ENCODE results near the gene RNF214.

Gene RNF214

DNA sequence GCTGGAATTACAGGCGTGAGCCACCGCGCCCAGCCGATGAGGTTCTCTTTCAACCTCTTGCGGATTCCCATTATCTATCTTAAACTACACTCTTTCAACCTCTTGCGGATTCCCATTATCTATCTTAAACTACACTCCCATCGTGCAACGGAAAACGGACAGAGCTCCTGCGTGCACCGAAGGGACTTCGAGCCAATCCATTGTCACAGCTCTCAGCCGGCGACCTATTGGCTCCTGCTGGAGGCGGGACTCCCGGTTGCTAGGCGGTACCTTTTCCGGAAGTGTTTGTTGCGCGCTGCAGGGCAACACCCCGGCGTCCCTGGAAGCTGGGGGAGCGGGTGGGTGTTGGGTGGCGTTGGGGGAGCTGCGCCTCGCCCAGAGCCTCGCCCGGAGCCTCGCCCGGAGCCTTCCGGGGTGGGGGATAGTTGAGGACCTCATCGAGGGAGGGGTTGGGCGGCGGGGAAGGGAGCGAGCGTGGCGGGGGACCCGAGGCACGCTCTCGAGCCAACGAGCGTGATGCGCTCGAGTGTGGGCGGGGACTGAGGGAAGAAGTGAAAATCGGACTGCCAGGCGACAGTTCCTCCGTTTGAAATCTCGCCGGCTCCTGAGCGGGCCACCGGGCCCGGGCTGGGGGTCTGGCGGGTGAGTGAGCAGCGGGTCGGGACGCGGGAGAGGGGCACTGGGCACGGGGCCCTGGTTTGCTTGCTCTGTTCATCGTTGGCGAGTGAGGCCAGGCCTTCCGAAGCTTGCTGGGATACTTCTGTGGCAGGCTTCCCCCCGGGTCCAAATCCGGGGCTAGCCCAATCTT, 95.3 kb downstream of the RNF214 start, which contains the start of gene CEP164:
TSS of gene CEP164 (plus strand) at position 288 of the 808 bp plus-strand sequence. CDS start 10,733 bp downstream, outside the sequence.
- H3K4me3 ChIP-seq (ENCODE audit: low read depth, low read length) = peak within 1 kb of the TSS; percentile 85
- TF ChIP-seq, protein P1, sequence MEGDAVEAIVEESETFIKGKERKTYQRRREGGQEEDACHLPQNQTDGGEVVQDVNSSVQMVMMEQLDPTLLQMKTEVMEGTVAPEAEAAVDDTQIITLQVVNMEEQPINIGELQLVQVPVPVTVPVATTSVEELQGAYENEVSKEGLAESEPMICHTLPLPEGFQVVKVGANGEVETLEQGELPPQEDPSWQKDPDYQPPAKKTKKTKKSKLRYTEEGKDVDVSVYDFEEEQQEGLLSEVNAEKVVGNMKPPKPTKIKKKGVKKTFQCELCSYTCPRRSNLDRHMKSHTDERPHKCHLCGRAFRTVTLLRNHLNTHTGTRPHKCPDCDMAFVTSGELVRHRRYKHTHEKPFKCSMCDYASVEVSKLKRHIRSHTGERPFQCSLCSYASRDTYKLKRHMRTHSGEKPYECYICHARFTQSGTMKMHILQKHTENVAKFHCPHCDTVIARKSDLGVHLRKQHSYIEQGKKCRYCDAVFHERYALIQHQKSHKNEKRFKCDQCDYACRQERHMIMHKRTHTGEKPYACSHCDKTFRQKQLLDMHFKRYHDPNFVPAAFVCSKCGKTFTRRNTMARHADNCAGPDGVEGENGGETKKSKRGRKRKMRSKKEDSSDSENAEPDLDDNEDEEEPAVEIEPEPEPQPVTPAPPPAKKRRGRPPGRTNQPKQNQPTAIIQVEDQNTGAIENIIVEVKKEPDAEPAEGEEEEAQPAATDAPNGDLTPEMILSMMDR (IDR thresholded peaks at IDR 0.05; ENCODE audit: insufficient read depth, low read length, missing control alignments) = no peak
- peak; percentile 82 for DNase-seq (ENCODE audit: low read depth, low spot score)
- ChIA-PET CTCF (interaction anchor here (1.0 to 3.0 kb wide), 6 partner anchors 11 to 102 kb away, joined by 3 to 9 read pairs (median 5); partner anchors contain the start of genes BACE1 and PCSK7), POLR2A (interaction anchor here (0.5 to 1.7 kb wide), 11 partner anchors 9 to 106 kb away, joined by 3 to 9 read pairs (median 3); no protein-coding TSS in a partner anchor)

- CTCF ChIA-PET = interaction anchor here (1.0 to 2.0 kb wide), 8 partner anchors 10 to 487 kb away, joined by 3 to 6 read pairs (median 5); partner anchors contain the start of genes BACE1 and PCSK7
- POLR2A ChIA-PET = interaction anchor here (0.9 to 1.7 kb wide), 9 partner anchors 8 to 107 kb away, joined by 3 to 9 read pairs (median 3); no protein-coding TSS in a partner anchor
- TF ChIP-seq, protein P1 (IDR thresholded peaks at IDR 0.05; ENCODE audit: insufficient read depth, low read length, missing control alignments) = no peak
- DNase-seq (ENCODE audit: low read depth, low spot score) = no peak
- peak overlapping the region; percentile 85 for H3K4me3 ChIP-seq (ENCODE audit: low read depth, low read length)
These were observed 96.0 kb downstream of the RNF214 start for GRCh38 chr11:117328375-117329010.

GRCh38 chr11:117332843-117333242, 100.4 kb downstream of the RNF214 start:
- H3K4me3 ChIP-seq (ENCODE audit: low read depth, low read length) = no peak overlapping the region
- DNase-seq (ENCODE audit: low read depth, low spot score) = no peak
- ChIA-PET POLR2A (interaction anchor here (0.7 kb wide), 1 partner anchor 1052 kb away, joined by 4 read pairs; no protein-coding TSS in a partner anchor), CTCF (interaction anchor here (1.8 kb wide), 1 partner anchor 16 kb away, joined by 5 read pairs; the partner anchor contains the start of gene BACE1)
- TF ChIP-seq, protein P1 (IDR thresholded peaks at IDR 0.05; ENCODE audit: insufficient read depth, low read length, missing control alignments) = no peak

DNA sequence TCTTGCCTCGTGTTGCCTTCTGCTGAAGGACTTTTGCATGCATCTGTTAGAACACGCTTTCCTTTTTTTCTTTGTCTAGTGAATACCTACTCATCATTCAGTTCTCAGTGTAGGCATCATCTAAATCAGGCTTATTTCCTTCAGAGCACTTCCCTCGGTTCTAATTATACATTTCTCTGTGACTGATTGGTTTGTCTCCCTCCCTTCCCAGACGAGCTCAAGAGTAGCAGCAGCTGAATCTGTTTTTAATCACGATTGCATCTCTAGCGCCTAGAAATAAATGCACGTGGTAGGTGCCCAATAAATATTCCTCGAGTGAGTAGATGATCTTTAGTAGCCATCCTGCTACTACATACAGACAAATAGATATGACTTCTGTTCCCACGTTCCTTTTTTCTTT, 101.4 kb downstream of the RNF214 start:
- CTCF ChIA-PET = no interaction called here
- POLR2A ChIA-PET = no interaction called here

GRCh38 chr11:117334896-117335295, 102.4 kb downstream of the RNF214 start:
- ChIA-PET CTCF (no interaction called here), POLR2A (no interaction called here)
- no peak overlapping the region for H3K4me3 ChIP-seq (ENCODE audit: low read depth, low read length)
- TF ChIP-seq, protein P1 (IDR thresholded peaks at IDR 0.05; ENCODE audit: insufficient read depth, low read length, missing control alignments) = no peak
- DNase-seq (ENCODE audit: low read depth, low spot score) = no peak

More for the DNA sequence above, 101.4 kb downstream of the RNF214 start:
- DNase-seq (ENCODE audit: low read depth, low spot score) = no peak
- TF ChIP-seq, protein P1 (IDR thresholded peaks at IDR 0.05; ENCODE audit: insufficient read depth, low read length, missing control alignments) = no peak
- no peak overlapping the region for H3K4me3 ChIP-seq (ENCODE audit: low read depth, low read length)
